Fibroblast of peridontal ligament (primary cell): ENCODE results near the gene UNG.
"Not testable (repeated sequence)": the region's sequence is repeated elsewhere in the genome, so short reads cannot be mapped to it uniquely, and the experiment has no call there.

Source experiments
- DNase-seq: peaks from one replicate; pipeline ENCODE4 v3.0.0-alpha.2; 2010; ENCODE audit errors: extremely low read depth

The UNG gene

GRCh38 chr12:109097435-109098182 is at the start of gene UNG:
Gene UNG (plus strand): TSS chr12:109097597. CDS start chr12:109097680, 83 bp downstream.
- DNase-seq = peak; percentile 92

DNA sequence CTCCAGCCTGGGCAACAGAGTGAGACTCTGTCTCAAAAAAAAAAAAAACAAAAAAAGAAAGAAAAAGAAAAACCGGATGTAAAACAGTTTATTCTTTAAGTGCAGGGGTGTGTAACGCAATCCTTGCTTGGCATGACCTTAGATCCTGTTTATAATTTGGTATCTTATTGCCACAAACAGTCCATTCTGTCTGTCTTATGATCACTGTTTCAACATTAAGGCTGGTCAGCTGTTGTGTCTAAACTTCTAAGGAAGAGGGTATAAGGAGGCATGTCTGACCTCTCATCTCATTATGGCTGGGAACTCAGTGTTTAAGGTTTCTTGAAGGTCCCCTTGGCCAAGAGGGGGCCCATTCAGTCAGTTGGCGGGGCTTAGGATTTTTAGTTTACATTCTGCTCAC is 48.7 kb upstream of the UNG start:
- DNase-seq = not testable (repeated sequence)

DNA sequence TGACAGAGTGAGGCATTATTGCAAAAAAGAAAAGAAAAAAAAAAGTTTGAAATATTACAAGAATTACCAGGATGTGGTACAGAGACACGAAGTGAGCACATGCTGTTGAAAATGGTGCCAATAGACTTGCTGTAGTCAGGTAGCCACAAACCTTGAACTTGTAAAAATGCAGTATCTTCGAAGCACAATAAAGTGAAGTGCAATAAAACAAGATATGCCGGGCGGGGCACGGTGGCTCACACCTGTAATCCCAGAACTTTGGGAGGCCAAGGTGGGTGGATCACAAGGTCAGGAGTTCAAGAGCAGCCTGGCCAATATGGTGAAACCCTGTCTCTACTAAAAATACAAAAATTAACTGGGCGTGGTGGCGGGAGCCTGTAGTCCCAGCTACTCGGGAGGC is 47.6 kb upstream of the UNG start:
- DNase-seq = not testable (repeated sequence)

DNA sequence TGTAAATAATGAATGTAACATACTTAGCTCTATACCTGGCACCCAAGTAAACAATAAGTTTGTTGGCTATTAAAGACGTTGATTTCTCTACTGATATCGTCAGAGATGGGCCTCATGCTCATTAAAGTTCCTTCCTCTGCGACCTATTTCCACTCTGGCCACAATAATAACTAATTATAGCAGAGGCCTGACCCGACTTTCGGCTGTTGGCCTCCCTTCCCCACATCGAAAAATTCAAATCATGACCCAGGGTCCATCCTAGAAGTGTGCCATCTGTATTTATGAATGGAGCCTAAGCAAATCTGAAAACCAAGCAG is 45.3 kb upstream of the UNG start:
- DNase-seq = no peak

DNA sequence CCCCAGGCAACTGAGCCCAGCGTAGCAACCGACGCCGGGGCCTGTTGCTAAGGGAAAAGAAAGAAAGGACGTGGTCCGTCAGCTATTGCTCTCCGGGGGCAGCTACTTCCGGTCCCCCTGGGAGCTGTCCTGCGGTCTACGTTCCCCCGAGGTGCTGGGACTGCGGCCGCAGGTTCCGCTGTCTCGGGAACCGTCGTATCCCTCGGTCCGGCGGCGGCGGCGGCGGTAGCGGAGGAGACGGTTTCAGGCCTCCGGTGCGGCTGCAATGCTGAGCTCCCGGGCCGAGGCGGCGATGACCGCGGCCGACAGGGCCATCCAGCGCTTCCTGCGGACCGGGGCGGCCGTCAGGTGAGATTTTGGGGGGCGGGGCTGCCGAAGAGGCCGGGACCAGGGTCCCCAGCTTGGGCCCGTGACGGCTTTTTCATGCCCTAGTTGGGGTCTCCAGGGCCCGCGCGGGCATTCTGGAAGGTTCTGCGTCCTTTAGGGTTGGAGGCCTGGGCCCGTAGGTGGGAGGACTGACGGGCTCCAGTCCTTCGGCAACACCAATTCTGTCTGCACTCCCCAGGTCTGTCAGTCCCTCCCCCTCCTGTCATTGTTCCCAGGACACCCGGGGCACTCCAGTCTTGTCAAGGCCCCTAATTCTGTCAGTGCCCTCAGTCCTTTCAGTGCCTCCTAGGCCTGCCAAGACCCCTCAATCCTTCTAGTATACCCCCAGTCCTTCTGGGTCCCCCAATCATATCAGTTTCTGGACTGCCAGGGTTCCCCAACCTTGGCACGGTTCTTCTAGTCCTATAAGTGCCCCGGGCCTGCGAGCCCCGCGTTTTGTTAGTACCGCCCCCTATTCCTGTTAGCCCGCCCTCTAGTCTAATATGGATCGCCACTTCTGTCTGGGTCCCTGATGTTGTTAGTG is 44.7 kb upstream of the UNG start, which contains the start of gene USP30:
TSS of gene USP30 (plus strand) at position 163 of the 910 bp plus-strand sequence. CDS start at position 266, 103 bp downstream.
- DNase-seq = peak; percentile 89

DNA sequence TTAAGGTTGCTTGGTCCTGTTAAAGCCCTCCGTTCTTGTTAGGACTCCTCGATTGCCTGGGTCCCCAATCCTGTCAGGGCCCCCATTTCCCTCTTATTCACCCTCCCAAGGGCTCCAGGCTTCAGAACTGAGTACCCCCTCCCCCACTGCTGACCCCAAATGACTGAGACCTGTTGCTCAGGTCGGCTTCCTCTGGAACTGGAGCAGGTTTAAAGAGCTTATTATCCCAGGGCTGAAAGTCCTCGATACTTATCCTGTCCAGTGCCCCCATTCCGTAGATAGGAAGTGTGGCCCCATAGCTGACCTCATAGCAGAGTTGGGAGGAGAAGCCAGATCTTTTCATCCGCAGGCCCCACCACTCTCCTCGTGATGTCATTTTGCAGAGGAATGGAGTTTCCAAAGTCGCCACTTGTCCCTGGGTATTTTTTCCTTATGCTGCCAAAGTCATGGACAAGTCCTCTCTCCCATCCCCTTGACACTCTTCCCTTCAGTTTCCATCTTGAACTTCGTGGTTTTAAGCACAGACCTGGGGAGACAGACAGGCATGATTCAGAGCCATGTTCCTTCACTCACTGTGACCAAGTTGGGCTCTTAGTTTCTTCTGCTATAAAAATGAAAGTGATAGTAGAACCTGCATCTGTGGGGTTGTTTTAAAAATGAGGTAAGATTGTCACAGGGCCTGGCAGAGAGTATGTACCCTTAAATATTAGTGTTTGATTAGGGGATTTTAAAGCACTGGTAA is 43.8 kb upstream of the UNG start:
- peak; percentile 14 for DNase-seq

DNA sequence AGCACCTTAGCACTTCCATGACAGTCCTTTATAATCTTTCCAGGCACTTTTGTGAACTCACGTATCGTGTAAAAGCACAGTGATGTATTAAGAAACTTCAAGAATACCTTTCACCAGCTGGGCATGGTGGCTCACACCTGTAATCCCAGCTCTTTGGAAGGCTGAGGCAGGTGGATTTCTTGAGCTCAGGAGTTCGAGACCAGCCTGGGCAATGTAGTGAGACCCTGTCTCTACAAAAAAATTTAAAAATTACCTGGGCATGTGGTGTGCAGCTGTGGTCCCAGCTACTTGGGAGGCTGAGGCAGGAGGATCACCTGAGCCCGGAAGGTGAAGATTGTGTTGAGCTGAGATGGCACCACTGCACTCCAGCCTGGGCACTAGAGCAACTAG is 43.3 kb upstream of the UNG start:
- not testable (repeated sequence) for DNase-seq

DNA sequence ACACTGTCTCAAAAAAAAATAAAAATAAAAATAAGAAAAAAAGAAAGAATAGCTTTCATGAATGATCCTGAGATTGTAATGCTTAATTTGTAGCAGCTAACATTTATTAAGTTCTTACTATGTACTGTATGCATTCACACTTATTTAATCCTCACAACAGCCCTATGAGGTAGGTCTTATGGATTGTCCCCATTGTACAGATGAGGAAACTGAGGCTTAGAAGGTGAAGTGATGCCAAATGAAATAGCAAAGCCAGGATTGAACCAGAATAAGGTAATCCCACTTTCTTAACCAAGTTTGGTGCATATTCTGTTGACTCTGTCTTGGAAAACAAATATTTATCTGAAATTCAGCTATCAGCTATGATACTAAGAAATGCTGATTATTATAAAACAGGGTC is 42.9 kb upstream of the UNG start:
- no peak for DNase-seq

- DNase-seq = no peak
Measured at GRCh38 chr12:109056891-109057290, 40.5 kb upstream of the UNG start.

DNA sequence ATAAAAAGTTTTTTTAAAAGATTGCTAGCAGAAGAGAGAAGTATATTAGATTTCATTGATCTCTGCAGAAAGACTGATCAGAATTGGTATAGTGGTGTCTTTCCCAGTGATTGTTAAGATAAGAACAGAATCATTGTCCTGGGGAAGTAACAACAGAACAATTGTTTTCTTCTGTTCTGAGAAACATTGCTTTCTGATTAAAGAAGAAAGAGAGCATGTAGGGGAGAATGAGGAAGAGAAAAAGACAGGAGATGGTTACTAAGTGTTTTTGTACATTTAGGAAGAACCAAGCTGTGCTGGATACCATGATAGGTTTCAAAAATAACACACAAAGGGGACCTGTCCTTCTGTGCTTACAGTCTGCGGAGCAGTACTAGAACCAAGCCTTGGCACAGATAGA is 40.0 kb upstream of the UNG start:
- no peak for DNase-seq

DNA sequence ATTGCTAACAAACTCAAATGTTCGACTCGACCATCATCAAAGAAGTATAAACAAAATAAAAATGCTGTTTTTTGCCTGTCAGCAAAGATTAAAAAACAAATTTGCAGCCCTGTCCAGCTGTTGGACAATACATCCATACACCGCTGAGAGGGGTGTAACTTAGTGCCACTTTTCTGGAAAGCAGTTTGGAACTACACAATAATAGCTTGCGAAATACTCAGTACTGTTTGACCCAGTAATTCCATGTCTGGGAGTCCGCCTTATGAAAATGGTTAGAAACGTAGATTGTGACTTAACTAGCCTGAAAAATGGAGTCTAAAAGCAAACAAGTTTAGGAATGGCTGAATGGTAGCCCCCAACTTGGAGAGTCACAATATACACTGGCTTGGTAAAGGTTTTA is 38.6 kb upstream of the UNG start:
- no peak for DNase-seq

- DNase-seq = no peak
Measured at GRCh38 chr12:109064143-109064542, 33.3 kb upstream of the UNG start.

DNA sequence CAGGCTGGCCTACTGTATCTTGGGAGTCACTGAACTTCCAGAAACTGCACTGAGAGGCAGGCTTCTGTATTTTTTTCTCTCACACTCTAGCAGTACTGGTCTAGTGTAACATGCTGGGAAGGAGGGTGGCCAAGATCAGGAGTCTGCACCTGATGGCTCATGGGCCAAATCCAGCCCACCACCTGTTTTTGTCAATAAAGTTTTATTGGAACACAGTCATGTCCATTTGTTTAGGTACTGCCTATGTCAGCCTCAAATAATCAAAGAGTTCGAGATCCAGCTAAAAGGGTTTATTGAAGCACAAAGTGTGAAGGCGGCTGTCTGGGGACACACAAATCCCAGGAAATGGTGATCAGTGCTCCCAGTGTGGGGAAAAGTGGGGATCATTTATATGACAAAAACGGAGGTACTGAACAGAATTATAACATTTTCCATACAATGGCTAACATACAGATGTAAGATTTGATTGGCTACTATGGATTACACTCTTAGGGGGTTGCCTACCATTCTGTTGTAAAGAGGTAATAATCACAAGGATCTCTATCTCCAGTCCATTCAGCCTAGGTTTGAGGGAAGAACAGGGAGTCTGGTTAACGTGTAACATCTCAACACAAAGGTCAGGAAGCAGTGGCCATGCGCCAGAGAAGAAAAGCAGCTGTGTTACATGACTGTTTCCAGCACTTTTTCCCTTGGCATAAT is 32.1 kb upstream of the UNG start:
- no peak for DNase-seq

GRCh38 chr12:109065853-109066193 is 31.6 kb upstream of the UNG start:
- DNase-seq = no peak

DNA sequence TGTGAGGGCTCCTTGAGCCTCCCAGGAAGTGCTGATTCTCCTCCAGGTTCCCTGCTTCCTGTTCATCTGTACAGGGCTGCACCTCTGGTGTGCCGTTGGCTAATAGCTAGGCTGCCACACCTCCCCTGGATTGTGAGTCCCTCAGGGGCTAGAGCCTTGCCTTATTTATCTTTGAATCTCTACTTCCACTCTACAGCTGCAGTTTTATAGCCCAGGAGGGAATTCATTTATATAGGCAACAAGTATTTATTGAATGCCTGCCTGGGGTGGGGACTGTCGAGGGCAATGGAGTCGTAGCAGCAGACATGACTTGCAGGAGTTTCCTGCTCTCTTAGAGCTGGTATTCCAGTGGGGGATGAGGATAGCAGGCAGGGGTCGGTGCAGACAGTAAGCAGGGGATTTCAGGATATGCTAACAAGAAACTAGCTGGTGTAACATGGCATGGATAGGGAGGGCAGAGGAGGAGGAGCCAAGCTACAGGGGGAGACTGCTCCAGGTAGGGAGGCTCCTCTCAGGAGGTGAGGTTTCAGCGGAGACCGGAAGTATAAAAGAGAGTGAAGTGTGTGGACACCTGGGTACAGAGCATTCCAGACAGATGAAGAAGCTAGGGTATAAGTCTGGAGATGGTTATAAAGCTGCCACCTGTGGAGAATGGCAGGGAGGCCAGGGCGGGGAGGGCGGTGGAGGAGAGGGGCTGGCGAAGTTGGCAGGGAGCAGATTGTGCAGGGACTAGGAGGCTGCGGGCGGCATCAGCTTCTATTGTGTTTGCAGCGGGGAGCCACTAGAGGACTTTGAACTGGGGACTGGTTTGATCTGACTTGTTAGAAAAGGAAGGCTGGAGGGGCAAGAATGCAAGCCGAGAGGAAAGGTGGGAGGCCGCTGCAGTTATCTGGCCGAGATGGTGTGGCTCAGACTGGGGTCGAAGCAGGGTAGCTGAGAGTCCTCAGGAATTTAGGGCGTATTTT is 27.8 kb upstream of the UNG start:
- DNase-seq = no peak

DNA sequence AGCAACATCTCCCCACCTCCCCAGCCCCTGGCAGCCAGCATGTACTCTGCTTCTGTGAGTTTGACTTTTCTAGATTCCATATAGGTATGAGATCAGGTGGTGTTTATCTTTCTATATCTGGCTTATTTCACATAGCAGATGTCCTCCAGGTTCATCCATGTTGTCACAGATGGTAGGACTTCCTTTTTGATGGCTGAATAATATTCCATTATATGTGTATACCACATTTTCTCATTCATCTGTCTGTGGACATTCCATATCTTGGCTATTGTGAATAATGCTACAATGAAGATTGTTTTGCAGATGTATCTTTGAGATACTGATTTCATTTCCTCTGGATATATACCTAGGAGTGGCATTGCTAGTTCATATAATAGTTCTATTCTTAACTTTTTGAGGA is 22.5 kb upstream of the UNG start:
- no peak for DNase-seq

- DNase-seq = no peak
Measured at GRCh38 chr12:109082751-109083150, 14.6 kb upstream of the UNG start.

- DNase-seq = no peak
Measured at GRCh38 chr12:109084425-109084824, 13.0 kb upstream of the UNG start.

DNA sequence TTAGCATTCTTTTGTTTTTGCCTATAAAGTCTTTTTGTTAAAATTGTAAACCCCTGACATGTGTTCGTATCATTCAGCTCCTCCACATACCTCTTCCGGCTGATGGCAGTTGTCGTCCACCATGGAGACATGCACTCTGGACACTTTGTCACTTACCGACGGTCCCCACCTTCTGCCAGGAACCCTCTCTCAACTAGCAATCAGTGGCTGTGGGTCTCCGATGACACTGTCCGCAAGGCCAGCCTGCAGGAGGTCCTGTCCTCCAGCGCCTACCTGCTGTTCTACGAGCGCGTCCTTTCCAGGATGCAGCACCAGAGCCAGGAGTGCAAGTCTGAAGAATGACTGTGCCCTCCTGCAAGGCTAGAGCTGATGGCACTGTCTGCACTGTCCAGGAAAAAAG is 11.8 kb upstream of the UNG start:
- no peak for DNase-seq

DNA sequence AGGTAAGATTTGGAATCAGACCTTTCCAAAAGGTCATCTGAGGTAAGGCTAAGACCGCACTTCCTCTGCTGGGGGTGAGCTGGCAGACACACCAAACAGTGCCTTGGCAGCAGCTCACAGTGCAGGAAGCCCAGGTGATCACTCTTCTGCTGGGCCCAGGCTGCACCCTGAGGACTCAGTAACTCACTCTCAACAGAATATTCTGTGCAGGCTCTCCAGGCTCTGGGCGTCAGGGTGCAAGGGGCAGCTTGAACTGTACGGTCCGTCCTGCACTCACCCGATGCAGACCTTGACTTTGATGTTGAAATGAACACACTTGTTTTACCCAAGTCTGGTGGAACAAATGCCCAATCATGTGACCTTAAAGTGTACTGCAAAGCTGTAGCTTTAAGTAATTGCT is 10.1 kb upstream of the UNG start:
- no peak for DNase-seq

DNA sequence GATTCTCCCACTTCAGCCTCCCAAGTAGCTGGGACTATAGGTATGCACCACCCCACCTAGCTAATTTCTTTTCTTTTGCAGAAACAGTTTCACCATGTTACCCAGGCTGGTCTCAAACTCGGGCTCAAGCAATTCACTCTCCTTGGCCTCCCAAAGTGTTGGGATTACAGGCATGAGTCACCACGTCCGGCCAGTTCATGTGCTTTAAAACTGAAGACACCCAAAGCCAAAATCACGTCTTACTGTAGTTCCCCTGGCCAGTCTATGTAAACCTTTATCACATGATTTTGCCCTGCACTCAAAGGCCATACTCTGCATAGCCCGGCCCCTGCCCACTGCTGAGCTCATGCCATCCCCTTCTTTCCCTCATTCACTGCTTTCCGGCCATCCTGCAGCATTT is 8.6 kb upstream of the UNG start:
- peak; percentile 55 for DNase-seq
